K562 treated with DMSO at 1 percent for 4 hours (cell line): Measurements from ENCODE around the gene HEPACAM. TPM values are rescaled to one million over a fixed set of nuclear protein-coding genes. Genes with fewer than 3 reads are reported as not detected.

Experiments
- total RNA-seq: library from RNA; unstranded; fragments of 300-600 nt; gene quantifications from 2 replicates; pipeline ENCODE4 v1.2.3, GENCODE V29; 2022; ENCODE audit not compliant: insufficient read depth

The HEPACAM gene, protein sequence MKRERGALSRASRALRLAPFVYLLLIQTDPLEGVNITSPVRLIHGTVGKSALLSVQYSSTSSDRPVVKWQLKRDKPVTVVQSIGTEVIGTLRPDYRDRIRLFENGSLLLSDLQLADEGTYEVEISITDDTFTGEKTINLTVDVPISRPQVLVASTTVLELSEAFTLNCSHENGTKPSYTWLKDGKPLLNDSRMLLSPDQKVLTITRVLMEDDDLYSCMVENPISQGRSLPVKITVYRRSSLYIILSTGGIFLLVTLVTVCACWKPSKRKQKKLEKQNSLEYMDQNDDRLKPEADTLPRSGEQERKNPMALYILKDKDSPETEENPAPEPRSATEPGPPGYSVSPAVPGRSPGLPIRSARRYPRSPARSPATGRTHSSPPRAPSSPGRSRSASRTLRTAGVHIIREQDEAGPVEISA
- total RNA-seq: not detected in 2 replicates

DNA sequence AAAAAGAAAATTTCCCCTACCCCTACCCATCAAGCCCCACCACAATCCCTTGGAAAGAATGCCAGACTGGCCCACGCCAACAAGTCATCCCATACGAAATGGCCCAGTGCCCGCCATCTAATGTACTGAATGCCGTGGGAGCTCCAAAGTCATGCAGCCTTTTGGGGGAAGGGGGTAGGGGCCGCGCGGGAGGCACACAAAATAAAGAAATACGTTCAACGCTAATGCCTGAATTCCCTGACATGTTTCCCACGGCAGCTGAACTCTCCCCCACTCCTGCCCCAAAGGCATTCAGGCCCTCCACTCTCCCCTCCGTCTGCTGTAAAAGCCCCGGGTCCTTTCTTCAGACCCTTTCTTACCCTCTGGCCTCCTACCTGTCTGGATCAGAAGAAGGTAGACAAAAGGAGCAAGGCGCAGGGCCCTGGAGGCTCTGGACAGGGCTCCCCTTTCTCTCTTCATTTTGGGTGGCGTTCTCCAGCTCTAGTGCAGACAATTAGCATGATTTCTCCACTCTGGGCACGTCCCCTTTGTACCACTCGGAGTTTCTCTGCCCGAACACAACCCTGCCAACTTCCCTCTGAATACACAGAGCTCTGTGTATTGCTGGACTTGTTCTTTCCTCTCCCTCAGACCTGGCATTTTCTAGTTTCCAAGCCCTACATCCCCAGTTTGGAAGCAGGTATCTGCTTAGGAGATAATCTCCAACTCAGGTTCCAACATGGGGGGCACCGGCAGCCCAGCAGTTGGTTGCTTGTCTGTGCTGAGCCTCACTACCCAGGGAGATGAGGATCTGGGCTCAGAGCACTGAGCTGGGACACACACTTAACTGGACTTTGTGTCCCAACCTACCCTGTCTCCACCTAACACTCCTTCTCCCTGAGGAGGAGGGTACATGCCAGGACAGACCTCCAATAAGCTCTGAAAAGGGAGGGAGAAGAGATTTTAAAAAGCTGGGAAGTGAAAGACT, at the start of gene HEPACAM:
HEPACAM (minus strand) TSS at position 500 of the 967 bp plus-strand sequence; CDS start at position 459, 41 bp downstream.

DNA sequence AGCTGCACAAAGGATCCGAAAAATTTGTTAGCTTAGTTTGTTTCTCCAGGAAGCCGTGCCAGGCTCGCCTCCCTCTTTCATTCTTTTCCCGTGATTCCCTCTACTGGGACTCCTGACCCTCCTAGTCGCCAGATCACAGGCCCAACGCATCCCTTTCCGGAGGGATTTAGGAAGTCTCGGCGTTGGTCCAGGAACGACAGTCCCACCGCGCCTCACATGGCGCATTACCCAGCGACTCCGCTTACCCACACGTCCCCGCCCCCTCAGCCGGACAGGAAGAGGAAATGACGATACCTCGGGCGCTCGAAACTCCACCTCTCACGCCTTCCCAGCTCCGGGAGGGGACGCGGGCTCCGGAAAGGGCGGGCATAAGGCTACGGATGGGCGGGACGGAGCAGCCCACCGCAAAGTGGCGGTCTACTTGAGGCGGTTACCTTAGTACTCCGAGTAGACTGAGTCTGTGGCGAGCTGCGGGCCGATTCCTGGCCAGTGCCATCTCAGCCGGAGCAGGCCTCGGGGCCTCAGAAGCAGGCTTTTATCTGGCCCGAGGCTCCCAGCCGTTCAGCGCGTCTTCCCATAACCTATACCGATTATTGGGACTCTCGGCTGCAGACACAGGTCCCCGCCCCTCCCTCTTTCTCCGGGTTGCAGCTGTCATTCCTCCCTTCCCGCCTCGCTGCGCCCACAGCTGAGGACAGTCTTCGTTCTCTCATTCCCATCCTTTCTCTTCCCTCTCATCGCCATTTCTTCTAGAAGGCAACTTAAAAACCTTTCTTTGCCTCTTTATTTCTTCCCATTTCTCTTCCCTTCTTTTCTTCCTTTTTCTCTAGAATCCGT, 18.1 kb upstream of the HEPACAM start, which contains the start of gene CCDC15:
CCDC15 (plus strand) TSS at position 450 of the 837 bp plus-strand sequence. CDS start 531 bp downstream, outside the sequence.

DNA sequence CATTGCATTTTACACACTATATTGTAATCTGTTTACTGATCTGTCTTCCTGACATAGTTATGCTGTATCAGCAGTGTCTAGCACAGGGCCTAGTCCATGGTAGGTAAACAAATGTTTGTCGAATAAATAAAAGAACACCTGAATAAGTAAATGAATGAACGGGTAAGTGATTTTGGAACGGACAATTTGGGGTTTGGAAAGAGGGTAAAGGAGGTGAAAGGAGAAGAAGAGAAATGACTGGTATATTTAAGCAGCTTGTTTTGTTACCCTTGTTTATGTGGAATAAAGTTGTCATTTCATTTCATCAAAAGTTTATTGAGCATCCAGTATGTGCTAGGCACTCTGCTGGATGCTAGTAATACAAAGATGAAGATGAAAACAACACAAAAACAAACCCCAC, 16.9 kb downstream of the HEPACAM start, which contains the start of gene HEPN1:
HEPN1 (plus strand) TSS at position 301 of the 400 bp plus-strand sequence.

DNA sequence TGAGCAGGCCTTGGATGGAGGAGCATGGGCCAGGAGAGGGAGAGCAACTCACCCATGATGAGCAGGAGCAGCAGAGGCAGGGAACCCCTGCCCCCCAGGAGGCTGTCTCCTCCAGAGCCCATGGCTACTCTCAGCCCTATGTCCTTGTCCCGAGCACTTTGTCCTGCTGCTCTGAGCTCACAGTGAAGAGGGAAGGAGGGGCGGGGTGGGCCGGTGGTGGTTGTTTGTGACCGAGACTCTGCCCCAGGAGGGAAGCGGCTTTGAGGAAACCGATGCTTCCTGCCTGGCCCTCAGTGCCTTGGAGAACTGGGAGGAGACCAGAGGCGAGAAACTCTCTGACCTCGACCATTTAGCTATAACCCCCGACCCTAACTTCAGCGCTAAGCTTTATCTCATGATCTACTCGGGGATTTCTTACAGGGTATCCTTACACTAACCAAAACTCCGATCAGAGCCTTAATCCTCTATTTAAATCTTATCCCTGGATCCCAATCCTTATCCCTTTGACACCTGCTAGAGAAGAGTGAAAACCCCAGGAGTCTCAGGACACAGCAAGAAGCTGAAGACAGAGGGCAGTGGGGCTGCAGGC, 38.1 kb downstream of the HEPACAM start, which contains the start of gene ROBO4:
ROBO4 (minus strand) TSS at position 192 of the 589 bp plus-strand sequence; CDS start at position 122, 70 bp downstream.

Other genes with a start within 250 kb of the HEPACAM start
- 5.4 and 8.4 TPM in 2 replicates for gene NRGN, start 196.1 kb downstream of the HEPACAM start, total RNA-seq
- not detected in 2 replicates for gene VSIG2, start 183.8 kb downstream of the HEPACAM start, total RNA-seq
- gene ESAM, start 173.8 kb downstream of the HEPACAM start, total RNA-seq: 1.4 and 1.9 TPM in 2 replicates
- 2.8 and 4.4 TPM in 2 replicates for gene MSANTD2, start 135.6 kb downstream of the HEPACAM start, total RNA-seq
- 0.88 TPM in 1 of 2 replicates, not detected in the other for gene ROBO3, start 70.6 kb downstream of the HEPACAM start, total RNA-seq
- not detected in 2 replicates for gene ROBO4, start 38.2 kb downstream of the HEPACAM start, total RNA-seq
- gene HEPN1, start 16.8 kb downstream of the HEPACAM start, total RNA-seq: not detected in 2 replicates
- 1.3 and 2.2 TPM in 2 replicates for gene CCDC15, start 18.2 kb upstream of the HEPACAM start, total RNA-seq
- gene SLC37A2, start 127.3 kb upstream of the HEPACAM start, total RNA-seq: 2.4 and 3.0 TPM in 2 replicates
- 10.6 and 11.4 TPM in 2 replicates for gene TMEM218, start 175.6 kb upstream of the HEPACAM start, total RNA-seq
- gene PKNOX2, start 228.7 kb upstream of the HEPACAM start, total RNA-seq: not detected in 2 replicates